Femur (tissue), 1 donor: ENCODE measurements around the gene FASTK.

Experiments
- DNase-seq: peaks from one replicate; pipeline ENCODE4 v3.0.0-alpha.2; 2017

FASTK gene

GRCh38 chr7:151064993-151065392, 15.6 kb downstream of the FASTK start:
- no peak for DNase-seq

GRCh38 chr7:151064454-151064853, 16.2 kb downstream of the FASTK start:
- DNase-seq: no peak

DNA sequence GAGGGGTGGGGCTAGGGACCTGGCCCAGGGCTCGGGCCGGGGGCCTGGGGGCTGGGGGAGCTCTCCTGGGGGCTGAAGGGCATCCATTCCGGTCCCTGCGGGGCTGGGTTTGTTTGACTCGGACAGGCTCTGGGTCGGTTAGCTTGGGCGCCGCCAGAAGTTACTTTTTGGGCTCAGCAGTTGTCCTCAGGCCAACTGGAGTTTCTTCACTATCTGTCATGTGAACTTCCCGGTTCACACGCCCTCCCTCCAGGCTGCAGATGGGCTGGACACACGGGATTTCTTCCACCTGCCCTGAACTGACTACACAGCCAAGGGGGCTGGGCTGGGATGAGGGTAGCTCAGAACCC, 17.4 kb downstream of the FASTK start:
- DNase-seq: no peak

GRCh38 chr7:151062399-151063211, 18.0 kb downstream of the FASTK start:
- DNase-seq: no peak

DNA sequence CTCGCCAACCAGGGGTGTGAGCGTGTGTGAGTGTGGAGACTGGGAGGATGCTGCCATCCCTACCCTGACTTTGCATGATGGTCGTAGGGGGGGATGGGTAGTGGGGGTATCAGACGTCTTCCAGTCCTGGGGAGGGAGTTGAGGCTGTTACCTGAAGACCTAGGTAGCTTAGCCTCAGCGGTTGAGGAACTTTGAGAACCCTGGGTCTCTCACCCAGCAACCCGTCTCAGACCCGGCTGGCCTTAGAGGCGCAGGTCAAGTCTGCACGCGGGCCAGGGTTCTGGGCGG, 18.6 kb downstream of the FASTK start:
- DNase-seq: no peak

DNA sequence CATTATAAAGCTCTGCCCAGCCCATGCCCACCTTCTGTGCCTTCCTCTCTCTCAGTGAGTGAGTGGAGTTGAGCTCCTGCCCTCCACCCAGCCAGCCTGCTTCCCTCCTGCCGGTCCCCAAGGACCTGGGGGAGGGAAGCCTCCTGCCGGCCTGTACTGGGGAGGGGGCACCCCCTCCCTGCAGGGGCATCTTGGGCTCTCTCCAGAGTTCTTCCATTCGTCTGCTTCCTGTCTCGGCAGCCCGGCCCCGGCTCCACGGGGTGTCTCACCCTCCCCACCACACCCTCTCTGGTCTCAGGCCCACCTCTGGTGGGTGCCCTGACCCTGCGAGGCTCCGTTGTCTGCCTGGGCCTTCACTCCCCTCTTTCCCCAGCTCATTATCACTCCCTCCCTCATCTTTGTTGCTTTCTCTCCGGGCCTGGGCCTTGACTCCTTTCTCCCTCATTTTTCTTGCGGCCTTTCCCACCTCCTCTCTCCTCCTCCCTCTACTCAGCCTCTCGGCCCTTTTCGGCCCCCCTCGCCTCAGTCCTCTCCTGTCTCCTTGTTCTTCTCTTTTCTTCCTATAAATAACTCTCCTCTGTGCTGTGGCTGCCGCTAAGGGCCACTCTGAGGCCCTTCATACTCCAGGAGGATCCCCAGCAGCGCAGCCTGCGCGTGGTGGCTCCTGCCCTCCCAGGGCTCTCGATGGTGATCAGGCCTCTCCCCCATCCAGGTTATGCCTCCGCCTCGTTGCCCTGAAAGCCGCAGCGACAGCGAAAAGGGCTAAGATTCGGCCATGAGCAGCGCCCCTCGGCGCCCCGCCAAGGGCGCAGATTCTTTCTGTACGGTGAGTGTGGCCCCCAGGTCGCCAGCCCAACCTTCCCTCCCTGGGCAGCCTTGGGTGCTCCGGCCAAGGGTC, 19.1 kb downstream of the FASTK start:
- DNase-seq: no peak

DNA sequence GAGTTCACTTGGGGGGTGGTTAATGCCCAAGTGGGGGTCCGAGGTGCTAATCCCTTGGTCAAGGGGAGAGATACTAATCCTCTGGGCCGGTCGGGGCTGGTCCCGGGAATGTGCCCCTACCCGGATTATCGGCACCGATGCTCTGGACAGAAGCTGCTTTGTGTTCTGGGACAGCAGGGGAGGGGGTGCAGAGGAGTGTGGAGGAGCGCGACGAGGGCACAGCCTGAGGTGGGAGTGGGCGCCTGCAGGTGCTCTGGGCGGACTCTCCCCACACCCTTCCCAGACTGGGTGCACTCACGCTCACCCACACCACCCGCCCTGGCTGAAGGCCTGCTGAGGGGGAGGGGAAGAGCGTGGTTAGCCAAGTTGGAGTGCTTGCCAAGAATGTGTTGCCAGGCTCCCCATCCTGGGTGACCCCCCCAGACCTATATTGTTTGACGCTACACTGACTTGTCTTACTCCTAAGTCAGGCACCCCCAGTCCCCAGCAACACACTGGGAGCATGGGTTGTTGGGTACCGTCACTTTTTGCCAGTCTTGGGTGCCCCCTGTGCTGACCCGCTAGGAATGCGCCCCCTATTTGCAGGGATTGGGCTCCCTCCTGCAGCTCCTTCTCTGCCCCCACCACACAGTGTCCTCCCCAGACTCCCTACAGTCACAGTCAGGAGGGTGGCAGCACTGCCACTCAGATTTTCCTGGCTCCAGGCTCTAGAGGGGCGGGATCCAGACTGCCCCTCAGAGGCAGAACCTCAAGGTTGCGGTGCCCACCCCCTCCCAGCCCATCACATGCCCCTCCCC, 20.0 kb downstream of the FASTK start:
- peak; percentile 65 for DNase-seq

- DNase-seq: no peak
These were observed 20.5 kb downstream of the FASTK start for GRCh38 chr7:151060113-151060415.

DNA sequence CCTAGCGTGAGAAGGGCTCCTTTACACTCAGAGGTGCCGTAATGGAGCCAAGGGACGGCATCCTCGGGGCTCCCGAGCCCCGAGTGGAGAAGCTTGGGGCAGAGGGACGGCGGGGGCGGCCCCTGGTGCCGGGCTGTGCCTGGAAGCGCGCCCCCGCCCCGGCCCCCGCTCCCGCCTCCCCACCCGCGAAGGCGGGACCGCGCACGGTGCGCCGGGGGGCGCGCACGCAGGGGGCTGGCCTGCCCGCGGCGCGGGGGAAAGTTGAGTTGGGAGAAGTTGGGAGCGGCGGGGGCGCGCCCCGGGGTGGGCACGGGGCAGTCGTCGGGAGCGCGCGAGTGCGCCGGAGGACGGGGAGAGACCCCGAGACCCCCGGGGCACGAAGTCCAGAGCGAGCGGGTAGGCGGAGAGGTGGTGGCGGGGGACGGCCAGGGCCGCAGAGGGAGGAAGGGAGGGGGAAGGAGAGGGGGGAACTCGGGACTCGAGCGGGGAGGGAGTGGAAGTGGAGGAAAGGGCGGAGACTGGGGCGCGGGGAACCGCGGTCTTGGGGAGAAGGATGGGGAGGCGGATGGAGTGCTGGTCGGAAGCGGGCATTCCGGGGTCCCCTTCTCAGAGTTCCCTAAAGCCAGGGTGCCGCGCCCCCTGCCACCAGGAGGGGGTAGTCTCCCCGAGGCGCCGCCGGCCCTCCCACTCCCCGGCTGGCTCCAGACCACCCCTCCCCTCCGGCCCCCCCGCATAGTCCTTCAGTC, 21.1 kb downstream of the FASTK start, which contains the start of gene SLC4A2:
SLC4A2 (plus strand) TSS at position 223 of the 746 bp plus-strand sequence. CDS start 2,399 bp downstream, outside the sequence.
- peak; percentile 89 for DNase-seq

- DNase-seq: no peak
These were observed 21.7 kb downstream of the FASTK start for GRCh38 chr7:151058781-151059366.

GRCh38 chr7:151057989-151058780, 22.4 kb downstream of the FASTK start:
- peak; percentile 99 for DNase-seq

- no peak for DNase-seq
These were observed 23.1 kb downstream of the FASTK start, which contains the start of gene CDK5 for GRCh38 chr7:151057506-151057988. TSS of gene CDK5 (minus strand) at chr7:151057897. CDS start at chr7:151057848, 49 bp downstream.

DNA sequence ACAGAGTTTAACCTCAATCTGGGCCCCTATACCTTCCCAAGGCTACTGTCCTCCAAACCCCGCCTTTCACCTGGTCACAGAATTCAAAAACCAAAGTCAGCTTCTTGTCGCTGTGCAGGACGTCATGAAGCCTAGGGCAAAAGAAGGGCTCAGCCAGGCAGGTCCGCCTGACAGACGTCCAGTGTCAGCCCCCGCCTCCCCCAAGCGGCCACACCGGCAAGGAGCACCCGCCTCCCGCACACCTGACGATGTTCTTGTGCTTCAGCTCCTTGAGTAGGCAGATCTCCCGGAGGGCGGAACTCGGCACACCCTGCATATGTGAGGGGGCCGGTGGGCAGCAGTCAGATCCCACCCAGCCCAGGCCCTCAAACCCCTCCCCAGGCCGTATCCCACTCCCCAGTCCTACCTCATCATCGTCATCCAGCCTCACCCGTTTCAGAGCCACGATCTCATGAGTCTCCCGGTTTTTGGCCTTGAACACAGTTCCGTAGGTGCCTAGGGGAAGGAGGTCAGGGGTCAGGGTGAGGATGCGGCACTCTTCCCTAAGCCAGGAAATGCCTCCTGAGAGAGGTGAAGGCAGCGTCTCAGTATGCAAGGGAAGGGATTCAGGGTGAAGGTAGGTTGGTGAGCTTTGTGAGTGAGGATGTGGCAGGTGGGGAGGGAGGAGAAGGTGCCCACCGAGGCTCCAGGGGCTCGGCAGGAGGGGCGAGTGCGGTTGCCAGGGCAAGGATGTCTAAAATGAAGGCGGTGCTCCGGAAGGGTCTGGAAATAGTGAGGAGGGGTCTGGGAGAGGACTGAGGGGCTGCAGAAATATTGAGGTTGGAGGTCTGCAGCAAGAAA, 23.7 kb downstream of the FASTK start:
- DNase-seq: no peak

GRCh38 chr7:151056283-151056665, 24.3 kb downstream of the FASTK start:
- DNase-seq: no peak

GRCh38 chr7:151053751-151054150, 26.9 kb downstream of the FASTK start:
- no peak for DNase-seq

GRCh38 chr7:151053096-151053495, 27.5 kb downstream of the FASTK start:
- no peak for DNase-seq

DNA sequence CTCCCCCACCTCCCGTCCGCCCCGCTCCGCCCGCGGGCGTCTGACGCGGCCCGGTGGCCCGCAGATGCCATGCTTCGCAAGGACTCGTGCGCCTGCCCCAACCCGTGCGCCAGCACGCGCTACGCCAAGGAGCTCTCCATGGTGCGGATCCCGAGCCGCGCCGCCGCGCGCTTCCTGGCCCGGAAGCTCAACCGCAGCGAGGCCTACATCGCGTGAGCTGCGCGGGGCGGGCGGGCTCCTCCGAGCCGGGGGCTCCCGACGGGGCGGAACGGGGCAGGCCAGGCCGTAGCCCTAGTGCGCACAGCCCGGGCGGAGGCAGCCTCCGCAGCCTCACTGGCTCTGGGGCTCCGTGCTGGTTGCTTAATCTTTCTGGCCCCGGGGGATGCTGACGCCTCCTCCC, 29.5 kb downstream of the FASTK start:
- DNase-seq: peak; percentile 84

DNA sequence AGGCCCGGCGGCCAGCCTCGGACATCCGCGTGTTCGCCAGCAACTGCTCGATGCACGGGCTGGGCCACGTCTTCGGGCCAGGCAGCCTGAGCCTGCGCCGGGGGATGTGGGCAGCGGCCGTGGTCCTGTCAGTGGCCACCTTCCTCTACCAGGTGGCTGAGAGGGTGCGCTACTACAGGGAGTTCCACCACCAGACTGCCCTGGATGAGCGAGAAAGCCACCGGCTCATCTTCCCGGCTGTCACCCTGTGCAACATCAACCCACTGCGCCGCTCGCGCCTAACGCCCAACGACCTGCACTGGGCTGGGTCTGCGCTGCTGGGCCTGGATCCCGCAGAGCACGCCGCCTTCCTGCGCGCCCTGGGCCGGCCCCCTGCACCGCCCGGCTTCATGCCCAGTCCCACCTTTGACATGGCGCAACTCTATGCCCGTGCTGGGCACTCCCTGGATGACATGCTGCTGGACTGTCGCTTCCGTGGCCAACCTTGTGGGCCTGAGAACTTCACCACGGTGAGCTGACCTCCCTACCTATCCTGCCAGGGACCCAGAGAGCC, 31.6 kb downstream of the FASTK start:
- DNase-seq: no peak

DNA sequence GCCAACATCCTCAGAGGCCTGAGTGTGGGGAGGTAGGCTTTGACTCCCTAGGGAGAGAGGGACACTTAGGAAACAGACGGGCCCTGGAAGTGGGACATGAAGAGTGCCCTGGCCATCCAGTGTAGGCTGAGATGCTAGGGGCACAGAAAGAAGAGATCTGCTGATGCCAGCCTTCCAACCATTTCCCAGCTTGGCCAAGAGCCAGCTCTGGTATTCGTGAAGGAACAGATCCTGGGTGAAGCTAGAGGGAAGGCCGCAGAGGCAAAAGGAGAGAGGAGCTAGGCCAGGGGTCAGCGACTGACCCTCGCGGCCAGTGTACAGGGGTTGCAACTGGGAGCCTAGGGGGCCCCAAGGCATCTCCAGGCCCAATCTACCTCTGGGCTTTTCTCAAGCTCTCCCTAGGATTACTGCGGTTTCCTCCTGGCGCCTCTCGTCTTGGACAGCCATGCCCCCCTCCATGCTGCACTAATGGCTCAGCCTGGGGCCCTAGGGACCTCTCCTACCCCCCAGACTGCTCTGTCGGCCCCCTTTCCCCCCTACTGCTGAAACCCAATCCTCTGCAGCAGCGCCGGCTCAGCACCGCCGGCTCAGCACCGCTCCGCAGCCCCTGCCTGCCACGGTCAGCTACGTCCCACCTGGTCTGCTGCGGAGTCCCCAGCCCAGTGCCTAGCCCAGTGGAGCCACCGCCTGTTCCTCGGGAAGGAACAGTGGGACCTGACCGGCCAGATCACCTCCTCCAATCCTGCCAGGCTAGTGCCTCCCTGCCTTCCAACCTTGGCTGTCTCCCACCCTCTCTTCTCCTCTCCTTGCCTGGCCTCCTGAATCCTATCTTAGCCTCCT, 32.4 kb downstream of the FASTK start, which contains the start of gene ASIC3:
ASIC3 (plus strand) TSS at position 556 of the 840 bp plus-strand sequence. CDS start 355 bp downstream, outside the sequence.
- no peak for DNase-seq
